HS-5 (cell line): ENCODE data around the gene PPP2R2C.

ENCODE experiments used
- DNase-seq: peaks from one replicate; pipeline ENCODE4 v3.0.0-alpha.2; 2012; ENCODE audit warnings: low read depth

Gene PPP2R2C

GRCh38 chr4:6378493-6379445 is 93.6 kb downstream of the PPP2R2C start:
- DNase-seq: no peak

DNA sequence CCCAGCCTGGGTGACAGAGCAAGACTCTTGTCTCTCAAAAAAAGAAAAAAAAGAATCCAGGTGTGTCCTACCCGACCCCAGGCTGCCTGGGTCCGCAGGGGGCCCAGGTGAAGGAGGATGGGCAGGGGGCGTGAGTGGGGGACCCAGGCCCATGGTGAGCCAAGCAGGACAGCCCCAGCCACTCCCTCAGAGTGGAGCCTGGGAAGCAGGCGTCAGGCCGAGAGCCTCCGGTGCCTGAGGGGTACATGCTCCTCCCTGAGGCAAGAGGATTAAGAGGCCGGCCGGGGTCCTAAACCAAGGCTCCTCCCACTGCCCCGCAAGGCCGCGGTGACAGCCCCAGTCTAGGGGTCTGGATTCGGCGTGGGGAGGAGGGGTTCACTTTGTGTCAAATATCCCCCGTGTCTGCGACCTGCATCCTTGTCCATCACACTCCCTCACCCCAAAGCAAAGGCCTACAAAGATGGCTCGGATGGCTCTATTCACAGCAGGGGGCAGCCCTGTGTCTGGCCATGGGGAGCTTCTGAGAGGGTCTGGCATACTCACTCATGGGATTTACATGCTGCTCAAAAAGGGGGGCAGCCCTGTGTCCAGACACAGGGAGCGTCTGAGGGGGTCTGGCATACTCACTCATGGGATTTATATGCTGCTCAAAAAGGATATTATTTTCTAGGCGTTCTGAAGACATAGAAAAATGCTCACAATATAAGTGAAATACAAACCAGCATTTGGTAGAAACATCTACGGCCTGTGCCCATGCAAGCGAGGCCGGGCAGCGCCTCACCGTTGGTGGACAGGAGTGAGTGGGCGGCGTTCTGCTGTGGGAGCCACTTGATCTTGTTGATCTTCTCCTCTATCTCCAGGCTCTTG is 94.6 kb downstream of the PPP2R2C start:
- DNase-seq: no peak

- no peak for DNase-seq
Observed at GRCh38 chr4:6375620-6376295, 96.7 kb downstream of the PPP2R2C start.

DNA sequence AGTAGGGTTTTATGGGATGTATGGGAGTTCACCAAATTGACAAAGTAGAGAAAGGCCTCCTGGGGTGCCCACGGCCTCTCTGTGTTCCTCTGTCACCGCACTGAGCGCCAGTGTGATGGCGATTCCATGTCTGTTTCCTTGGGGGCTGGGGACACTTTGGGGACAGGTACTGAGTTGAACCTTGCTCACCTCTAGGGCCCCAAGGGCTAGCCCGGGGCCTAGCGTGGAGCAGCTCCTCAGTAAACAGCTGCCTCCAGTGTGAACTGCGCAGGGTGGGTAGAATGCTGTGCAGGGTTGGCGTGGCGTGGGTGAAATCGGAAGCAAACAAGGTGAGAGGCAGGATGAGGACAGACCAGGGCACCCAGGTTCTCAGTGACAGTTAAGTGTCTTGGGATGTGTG is 97.8 kb downstream of the PPP2R2C start:
- DNase-seq: no peak

GRCh38 chr4:6373541-6374410 is 98.6 kb downstream of the PPP2R2C start:
- no peak for DNase-seq

DNA sequence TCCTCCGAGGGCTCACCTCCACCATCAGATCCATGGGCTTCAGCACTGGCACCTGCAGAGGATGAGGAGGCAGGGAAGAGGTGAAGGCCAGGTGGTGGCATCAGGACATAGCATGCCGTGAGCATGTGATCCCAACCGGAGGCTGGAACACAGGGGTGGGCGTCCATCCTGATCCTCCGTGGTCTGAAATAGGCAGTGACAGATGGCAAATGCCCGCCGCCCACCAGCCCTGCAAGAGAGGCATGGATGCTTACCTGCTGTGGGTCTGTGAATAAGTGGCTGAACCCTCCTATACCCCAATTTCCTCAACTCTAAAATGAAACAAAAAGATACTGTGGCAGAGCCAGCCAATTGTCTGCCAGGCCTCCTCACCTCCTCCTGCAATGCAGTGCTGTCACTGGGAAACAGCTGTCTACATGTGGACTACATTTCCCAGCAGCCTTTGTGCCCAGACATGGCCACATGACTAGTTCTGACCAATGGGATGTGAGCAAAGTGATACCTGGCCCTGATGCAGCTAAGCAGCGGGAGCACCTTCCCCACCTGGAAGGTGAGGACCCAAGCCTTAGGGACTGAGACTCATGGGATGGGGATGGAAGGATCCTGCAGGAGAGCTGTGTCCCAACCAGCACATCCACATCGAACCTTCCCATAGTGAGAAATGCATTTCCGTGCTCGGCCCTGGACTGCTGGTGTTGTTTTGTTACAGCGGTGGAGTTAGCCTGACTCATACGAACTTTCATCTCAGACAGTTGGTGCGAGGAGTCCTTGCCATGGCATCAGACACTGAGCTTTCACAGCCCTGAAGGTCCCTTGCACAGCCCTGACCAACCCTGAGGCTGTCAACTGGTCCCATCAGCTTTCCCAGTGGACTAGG is 99.5 kb downstream of the PPP2R2C start:
- no peak for DNase-seq

- DNase-seq: no peak
Observed at GRCh38 chr4:6371812-6372211, 100.6 kb downstream of the PPP2R2C start.

DNA sequence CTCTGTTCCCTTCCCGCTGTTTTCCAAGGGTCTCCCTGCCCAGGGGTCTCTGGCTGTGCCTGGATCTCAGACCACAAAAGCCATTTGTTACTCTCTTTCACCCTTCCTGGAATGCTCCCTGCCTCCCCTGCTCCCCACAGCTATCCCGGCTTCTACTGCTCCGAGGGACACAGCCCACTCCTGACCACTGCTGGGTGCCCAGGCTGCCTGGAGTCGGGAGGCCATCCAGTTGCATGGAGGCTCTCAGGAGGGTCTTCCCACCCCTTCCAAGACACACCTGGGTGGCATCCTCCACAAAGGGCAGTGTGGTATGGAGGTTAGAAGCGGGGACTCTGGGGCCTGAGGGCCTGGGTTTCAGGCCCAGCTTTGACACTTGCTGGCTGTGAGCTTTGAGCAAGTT is 101.1 kb downstream of the PPP2R2C start:
- DNase-seq: no peak

- no peak for DNase-seq
Observed at GRCh38 chr4:6369924-6370645, 102.3 kb downstream of the PPP2R2C start.

DNA sequence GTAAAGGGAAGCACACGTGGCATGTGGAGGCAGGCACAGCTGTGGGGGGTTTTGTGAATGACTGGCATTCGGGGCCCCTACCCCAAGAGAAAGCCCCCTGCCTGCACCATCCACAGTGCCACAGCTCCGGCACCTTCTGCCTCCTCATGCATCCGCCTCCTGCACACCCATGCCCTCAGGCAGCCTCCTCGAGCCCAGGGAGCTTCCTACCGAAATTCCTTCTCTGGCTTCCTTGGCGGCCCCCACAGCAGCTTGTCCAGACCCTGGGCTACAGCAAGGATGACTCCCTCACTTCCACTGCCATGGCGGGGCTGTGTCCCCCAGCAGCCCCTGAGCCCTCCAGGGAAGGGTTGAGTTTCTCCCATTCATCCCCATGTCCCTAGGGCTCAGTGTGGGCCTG is 102.9 kb downstream of the PPP2R2C start:
- DNase-seq: no peak

- DNase-seq: no peak
Observed at GRCh38 chr4:6369035-6369434, 103.4 kb downstream of the PPP2R2C start.

DNA sequence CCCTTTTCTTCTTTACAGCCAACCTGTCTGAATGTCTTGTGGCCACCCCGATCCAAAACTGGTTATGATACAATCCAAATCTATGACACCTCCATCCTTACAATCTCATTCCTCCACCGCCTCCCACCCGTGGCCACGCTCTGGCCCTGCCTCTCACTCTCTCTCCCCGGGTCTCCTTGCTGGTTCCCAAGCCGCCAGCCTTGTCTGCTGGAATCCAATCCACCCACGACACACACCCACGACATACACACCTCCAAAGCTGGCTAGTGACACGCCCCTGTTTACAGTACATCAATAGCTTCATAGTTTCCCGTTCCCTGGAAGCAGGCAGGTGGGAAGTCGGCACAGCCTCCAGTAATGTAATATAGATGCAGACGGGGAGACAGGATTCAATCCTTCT is 103.8 kb downstream of the PPP2R2C start:
- DNase-seq: no peak

- DNase-seq: no peak
Observed at GRCh38 chr4:6368096-6368495, 104.3 kb downstream of the PPP2R2C start.

DNA sequence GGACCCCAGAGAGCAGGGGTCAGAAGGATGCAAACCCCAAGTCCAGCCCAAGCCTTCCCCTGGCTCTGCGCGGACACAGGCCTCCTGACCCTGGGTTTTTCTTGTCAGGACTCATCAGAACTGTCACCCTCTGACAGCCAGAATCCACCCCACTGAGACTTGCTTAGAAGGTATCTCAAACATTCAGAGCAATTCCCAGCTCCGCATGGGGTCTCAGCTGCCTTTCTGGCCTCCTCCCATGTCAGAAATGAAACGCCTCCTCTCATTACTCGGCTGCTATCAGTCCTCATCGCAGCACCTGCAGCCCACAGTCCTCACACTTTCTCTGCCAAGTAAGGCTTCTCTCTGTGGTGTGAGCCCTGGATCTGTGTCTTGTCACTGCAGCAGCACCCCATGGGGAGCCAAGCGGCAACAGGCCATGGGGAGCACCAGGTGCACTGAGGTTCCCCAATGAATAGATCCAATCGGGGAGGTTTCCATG is 105.0 kb downstream of the PPP2R2C start:
- DNase-seq: no peak

DNA sequence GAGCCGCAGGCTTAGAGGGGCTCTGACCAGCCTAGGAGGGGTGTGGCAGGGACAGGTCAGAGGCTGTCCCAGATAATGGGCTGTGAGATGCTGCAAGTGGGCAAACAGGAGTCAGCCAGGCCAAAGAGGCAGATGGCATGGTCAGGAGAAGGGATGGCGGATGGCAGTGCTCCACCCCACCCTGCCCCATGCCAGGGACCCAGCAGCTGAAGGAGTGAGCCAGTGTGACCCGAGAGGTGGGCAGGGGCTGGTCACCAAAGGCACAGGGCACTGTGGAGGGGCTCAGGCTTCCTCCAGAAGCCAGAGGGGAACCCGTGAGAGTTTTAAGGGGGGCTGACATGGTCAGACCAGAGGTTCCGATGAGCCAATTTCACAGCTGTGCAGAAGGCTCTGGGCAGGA is 105.8 kb downstream of the PPP2R2C start:
- DNase-seq: no peak

GRCh38 chr4:6365545-6366086 is 106.8 kb downstream of the PPP2R2C start:
- DNase-seq: no peak

- no peak for DNase-seq
Observed at GRCh38 chr4:6364581-6364980, 107.8 kb downstream of the PPP2R2C start.

DNA sequence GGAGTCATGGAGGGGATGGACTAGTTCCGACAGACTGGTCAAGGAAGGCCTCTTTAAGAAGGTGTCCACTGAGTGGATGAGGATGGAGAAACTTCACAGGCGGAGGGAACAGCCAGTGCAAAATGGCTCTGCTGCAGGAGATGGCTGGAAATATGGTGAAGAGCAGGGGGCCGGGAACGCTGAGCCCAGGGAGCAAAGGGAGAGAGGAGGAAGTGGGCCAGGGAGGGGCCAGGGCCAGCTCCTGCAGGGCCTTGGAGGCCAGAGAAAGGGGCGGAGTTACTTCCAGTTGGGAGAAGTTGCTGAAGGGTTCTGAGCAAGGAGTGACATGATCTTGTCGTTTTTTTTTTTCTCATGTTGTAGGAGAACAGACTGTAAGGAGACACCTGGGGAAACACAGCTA is 108.3 kb downstream of the PPP2R2C start:
- DNase-seq: no peak

- DNase-seq: no peak
Observed at GRCh38 chr4:6362896-6363295, 109.5 kb downstream of the PPP2R2C start.
